Measurements from ENCODE around the gene TSTD2.

The TSTD2 gene

GRCh38 chr9:97562542-97562941 is 70.6 kb downstream of the TSTD2 start:
- no peak for DNase-seq (ENCODE audit: low spot score)

GRCh38 chr9:97561501-97561900 is 71.7 kb downstream of the TSTD2 start:
- DNase-seq (ENCODE audit: low spot score): no peak

- no peak for DNase-seq (ENCODE audit: low spot score)
Observed at GRCh38 chr9:97560851-97561250, 72.3 kb downstream of the TSTD2 start.

GRCh38 chr9:97560154-97560553 is 73.0 kb downstream of the TSTD2 start:
- DNase-seq (ENCODE audit: low spot score): no peak

- no peak for DNase-seq (ENCODE audit: low spot score)
Observed at GRCh38 chr9:97559111-97559514, 74.1 kb downstream of the TSTD2 start.

GRCh38 chr9:97558701-97559101 is 74.5 kb downstream of the TSTD2 start:
- DNase-seq (ENCODE audit: low spot score): no peak

- DNase-seq (ENCODE audit: low spot score): peak; percentile 65
Observed at GRCh38 chr9:97557606-97558095, 75.5 kb downstream of the TSTD2 start.

- DNase-seq (ENCODE audit: low spot score): no peak
Observed at GRCh38 chr9:97556721-97557605, 76.2 kb downstream of the TSTD2 start.

GRCh38 chr9:97556036-97556720 is 77.0 kb downstream of the TSTD2 start:
- no peak for DNase-seq (ENCODE audit: low spot score)

GRCh38 chr9:97555164-97555563 is 78.0 kb downstream of the TSTD2 start:
- no peak for DNase-seq (ENCODE audit: low spot score)

GRCh38 chr9:97554566-97555075 is 78.5 kb downstream of the TSTD2 start:
- no peak for DNase-seq (ENCODE audit: low spot score)

GRCh38 chr9:97553841-97554240 is 79.3 kb downstream of the TSTD2 start:
- DNase-seq (ENCODE audit: low spot score): no peak

- no peak for DNase-seq (ENCODE audit: low spot score)
Observed at GRCh38 chr9:97553141-97553540, 80.0 kb downstream of the TSTD2 start.

- no peak for DNase-seq (ENCODE audit: low spot score)
Observed at GRCh38 chr9:97551308-97551707, 81.9 kb downstream of the TSTD2 start.

- no peak for DNase-seq (ENCODE audit: low spot score)
Observed at GRCh38 chr9:97550386-97550785, 82.8 kb downstream of the TSTD2 start.
